ENCODE results near the gene MINDY4. TPM values are rescaled to one million over a fixed set of nuclear protein-coding genes. Genes with fewer than 3 reads are reported as not detected.

Gene MINDY4
- total RNA-seq, 1 donor: 10.5 TPM

GRCh38 chr7:30879139-30880124 lies 108.2 kb downstream of the MINDY4 start:
- Histone ChIP-seq H3K4me2 (ENCODE audit: insufficient read depth, low read length) (no peak overlapping the region), H3K27me3 (ENCODE audit: insufficient read depth, low read length) (peaks cover 7% of the 10 kb centered on the region), H3K27ac (ENCODE audit: low read depth, low read length) (no peak overlapping the region), H3K36me3 (ENCODE audit: insufficient read depth, low read length) (no peaks in the 10 kb centered on the region), H3K9me3 (ENCODE audit: low read depth, low read length) (no peaks in the 10 kb centered on the region), H2AFZ (ENCODE audit: low read length) (no peak overlapping the region), H3K79me2 (ENCODE audit: insufficient read depth, low read length) (no peaks in the 10 kb centered on the region), H3K4me3 (ENCODE audit: insufficient read depth, low read length) (no peak overlapping the region), H3K4me1 (ENCODE audit: insufficient read depth, low read length) (peaks cover 4% of the 10 kb centered on the region), H4K20me1 (ENCODE audit: insufficient read depth, low read length) (no peaks in the 10 kb centered on the region)
- DNase-seq (ENCODE audit: insufficient read length, low spot score, missing footprints): no peak
- TF ChIP-seq, protein P1, sequence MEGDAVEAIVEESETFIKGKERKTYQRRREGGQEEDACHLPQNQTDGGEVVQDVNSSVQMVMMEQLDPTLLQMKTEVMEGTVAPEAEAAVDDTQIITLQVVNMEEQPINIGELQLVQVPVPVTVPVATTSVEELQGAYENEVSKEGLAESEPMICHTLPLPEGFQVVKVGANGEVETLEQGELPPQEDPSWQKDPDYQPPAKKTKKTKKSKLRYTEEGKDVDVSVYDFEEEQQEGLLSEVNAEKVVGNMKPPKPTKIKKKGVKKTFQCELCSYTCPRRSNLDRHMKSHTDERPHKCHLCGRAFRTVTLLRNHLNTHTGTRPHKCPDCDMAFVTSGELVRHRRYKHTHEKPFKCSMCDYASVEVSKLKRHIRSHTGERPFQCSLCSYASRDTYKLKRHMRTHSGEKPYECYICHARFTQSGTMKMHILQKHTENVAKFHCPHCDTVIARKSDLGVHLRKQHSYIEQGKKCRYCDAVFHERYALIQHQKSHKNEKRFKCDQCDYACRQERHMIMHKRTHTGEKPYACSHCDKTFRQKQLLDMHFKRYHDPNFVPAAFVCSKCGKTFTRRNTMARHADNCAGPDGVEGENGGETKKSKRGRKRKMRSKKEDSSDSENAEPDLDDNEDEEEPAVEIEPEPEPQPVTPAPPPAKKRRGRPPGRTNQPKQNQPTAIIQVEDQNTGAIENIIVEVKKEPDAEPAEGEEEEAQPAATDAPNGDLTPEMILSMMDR (IDR thresholded peaks at IDR 0.05; ENCODE audit: extremely low read depth, low read depth, low read length): no peak

- TF ChIP-seq, protein P1 (IDR thresholded peaks at IDR 0.05; ENCODE audit: extremely low read depth, low read depth, low read length): no peak
Measured at GRCh38 chr7:30880125-30880720, 109.0 kb downstream of the MINDY4 start.

GRCh38 chr7:30880941-30881340 lies 109.7 kb downstream of the MINDY4 start:
- H2AFZ ChIP-seq (ENCODE audit: low read length): no peak overlapping the region
- no peak overlapping the region for H3K4me2 ChIP-seq (ENCODE audit: insufficient read depth, low read length)
- H3K27me3 ChIP-seq (ENCODE audit: insufficient read depth, low read length): peaks cover 7% of the 10 kb centered on the region
- no peak overlapping the region for H3K4me3 ChIP-seq (ENCODE audit: insufficient read depth, low read length)
- TF ChIP-seq, protein P1 (IDR thresholded peaks at IDR 0.05; ENCODE audit: extremely low read depth, low read depth, low read length): no peak
- H3K27ac ChIP-seq (ENCODE audit: low read depth, low read length): no peak overlapping the region
- H3K79me2 ChIP-seq (ENCODE audit: insufficient read depth, low read length): no peaks in the 10 kb centered on the region
- H3K9me3 ChIP-seq (ENCODE audit: low read depth, low read length): no peaks in the 10 kb centered on the region
- H4K20me1 ChIP-seq (ENCODE audit: insufficient read depth, low read length): no peaks in the 10 kb centered on the region
- peaks cover 4% of the 10 kb centered on the region for H3K4me1 ChIP-seq (ENCODE audit: insufficient read depth, low read length)
- DNase-seq (ENCODE audit: insufficient read length, low spot score, missing footprints): no peak
- no peaks in the 10 kb centered on the region for H3K36me3 ChIP-seq (ENCODE audit: insufficient read depth, low read length)

More at GRCh38 chr7:30880125-30880720, 109.0 kb downstream of the MINDY4 start:
- DNase-seq (ENCODE audit: insufficient read length, low spot score, missing footprints): no peak
- no peaks in the 10 kb centered on the region for H4K20me1 ChIP-seq (ENCODE audit: insufficient read depth, low read length)
- no peak overlapping the region for H3K4me3 ChIP-seq (ENCODE audit: insufficient read depth, low read length)
- no peak overlapping the region for H2AFZ ChIP-seq (ENCODE audit: low read length)
- peaks cover 4% of the 10 kb centered on the region for H3K4me1 ChIP-seq (ENCODE audit: insufficient read depth, low read length)
- peaks cover 7% of the 10 kb centered on the region for H3K27me3 ChIP-seq (ENCODE audit: insufficient read depth, low read length)
- H3K9me3 ChIP-seq (ENCODE audit: low read depth, low read length): no peaks in the 10 kb centered on the region
- H3K36me3 ChIP-seq (ENCODE audit: insufficient read depth, low read length): no peaks in the 10 kb centered on the region
- H3K27ac ChIP-seq (ENCODE audit: low read depth, low read length): no peak overlapping the region
- H3K4me2 ChIP-seq (ENCODE audit: insufficient read depth, low read length): no peak overlapping the region
- no peaks in the 10 kb centered on the region for H3K79me2 ChIP-seq (ENCODE audit: insufficient read depth, low read length)

DNA sequence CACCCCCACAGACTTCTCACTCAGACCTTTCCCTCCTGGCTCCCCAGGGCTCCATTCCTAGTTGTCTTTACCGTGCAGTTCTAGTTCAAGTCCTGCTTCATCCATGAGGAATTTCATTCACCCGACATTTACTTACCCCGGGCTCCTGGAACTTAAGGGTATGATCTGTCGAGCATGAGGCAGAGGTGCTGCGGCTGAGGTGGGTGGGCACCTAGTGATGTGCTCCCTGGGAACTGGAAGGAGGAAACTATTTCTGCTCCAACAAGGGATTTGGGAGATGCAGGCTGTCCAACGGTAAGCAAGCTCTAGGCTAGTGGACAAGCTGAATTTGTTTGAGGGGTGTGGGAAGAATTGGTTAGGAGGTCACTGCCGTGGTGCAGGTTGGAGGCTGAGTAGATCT lies 110.2 kb downstream of the MINDY4 start:
- no peaks in the 10 kb centered on the region for H3K9me3 ChIP-seq (ENCODE audit: low read depth, low read length)
- H3K27me3 ChIP-seq (ENCODE audit: insufficient read depth, low read length): peaks cover 7% of the 10 kb centered on the region
- no peak overlapping the region for H3K4me2 ChIP-seq (ENCODE audit: insufficient read depth, low read length)
- DNase-seq (ENCODE audit: insufficient read length, low spot score, missing footprints): no peak
- H4K20me1 ChIP-seq (ENCODE audit: insufficient read depth, low read length): no peaks in the 10 kb centered on the region
- H2AFZ ChIP-seq (ENCODE audit: low read length): no peak overlapping the region
- TF ChIP-seq, protein P1 (IDR thresholded peaks at IDR 0.05; ENCODE audit: extremely low read depth, low read depth, low read length): no peak
- no peak overlapping the region for H3K4me3 ChIP-seq (ENCODE audit: insufficient read depth, low read length)
- H3K4me1 ChIP-seq (ENCODE audit: insufficient read depth, low read length): peaks cover 4% of the 10 kb centered on the region
- H3K79me2 ChIP-seq (ENCODE audit: insufficient read depth, low read length): no peaks in the 10 kb centered on the region
- no peak overlapping the region for H3K27ac ChIP-seq (ENCODE audit: low read depth, low read length)
- no peaks in the 10 kb centered on the region for H3K36me3 ChIP-seq (ENCODE audit: insufficient read depth, low read length)
